GM21723 (cell line): ENCODE data around the gene MYO10.

Experiments used
- ATAC-seq: cut with Tn5 transposase; IDR thresholded peaks from one replicate; pipeline ENCODE4 v1.9.1; 2021; ENCODE audit warnings: mild to moderate bottlenecking, moderate library complexity; ENCODE audit not compliant: unreplicated experiment

MYO10 gene

DNA sequence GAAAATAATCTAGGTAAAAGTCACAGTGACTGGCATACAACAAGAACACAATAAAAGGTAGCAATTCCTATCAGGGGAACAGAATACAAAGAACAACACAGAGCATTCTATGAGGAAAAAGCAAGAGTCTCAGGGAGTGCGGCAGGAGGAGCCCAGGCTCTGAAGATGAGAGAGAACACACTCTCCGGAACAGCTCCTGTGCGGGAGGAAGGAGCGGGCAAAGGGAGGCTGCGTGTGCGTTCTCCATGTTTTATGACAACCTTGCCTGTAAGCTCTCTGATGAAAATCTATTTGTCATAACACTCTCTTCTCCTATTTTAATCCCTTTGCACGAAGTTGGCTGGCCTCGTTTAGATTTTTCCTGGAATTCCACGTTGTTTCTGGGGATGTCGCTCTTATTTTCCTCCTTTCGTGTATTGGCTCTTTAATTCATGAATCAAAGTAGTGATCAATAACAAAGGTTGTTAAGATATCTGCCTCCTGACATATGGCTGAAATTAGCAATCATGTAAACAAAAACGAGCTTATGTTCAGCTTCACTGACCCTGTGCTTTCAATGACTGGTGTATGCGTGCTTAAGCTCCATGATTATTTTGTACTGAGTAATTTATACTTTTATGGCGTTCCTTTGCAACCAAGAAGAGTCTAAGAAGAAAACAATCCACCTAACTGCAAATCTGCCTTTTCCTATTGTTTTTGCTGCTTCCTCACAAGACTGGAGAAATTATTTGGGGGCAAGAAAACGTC, 109.5 kb downstream of the MYO10 start:
- no peak for ATAC-seq

DNA sequence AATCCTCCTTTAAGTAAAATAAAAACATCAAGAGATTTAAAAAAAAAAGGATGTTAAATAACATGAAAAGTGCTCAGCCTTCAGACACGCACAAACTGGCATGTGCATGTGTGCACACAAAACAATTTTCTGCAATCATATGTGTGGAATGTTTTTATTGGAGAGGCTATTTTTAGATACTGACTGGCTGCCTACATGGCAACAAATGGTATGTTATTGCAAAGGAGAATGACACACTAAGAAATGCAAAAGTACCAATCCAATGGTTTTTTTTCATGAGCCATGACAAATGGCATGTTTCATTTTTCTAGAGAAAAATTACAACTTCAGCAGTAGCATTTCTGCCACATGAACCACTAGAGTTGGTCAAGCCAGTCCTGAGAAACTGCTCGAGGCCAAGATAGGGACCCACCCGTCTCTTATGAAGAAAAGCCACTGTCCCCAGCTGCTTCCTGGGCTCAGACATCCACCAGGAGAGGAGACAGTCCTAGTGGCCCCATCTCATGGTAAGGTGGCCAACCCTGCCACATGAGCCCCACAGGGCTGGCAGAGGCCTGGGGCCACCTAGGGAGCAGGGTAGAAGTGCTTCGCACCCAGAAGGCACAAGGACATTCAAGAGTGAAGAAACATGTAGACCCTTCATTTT, 116.4 kb downstream of the MYO10 start:
- no peak for ATAC-seq

- ATAC-seq, result no peak
Measured at GRCh38 chr5:16815432-16815831, 120.7 kb downstream of the MYO10 start.

GRCh38 chr5:16812911-16813310, 123.2 kb downstream of the MYO10 start:
- no peak for ATAC-seq

GRCh38 chr5:16812448-16812847, 123.6 kb downstream of the MYO10 start:
- ATAC-seq, result no peak

DNA sequence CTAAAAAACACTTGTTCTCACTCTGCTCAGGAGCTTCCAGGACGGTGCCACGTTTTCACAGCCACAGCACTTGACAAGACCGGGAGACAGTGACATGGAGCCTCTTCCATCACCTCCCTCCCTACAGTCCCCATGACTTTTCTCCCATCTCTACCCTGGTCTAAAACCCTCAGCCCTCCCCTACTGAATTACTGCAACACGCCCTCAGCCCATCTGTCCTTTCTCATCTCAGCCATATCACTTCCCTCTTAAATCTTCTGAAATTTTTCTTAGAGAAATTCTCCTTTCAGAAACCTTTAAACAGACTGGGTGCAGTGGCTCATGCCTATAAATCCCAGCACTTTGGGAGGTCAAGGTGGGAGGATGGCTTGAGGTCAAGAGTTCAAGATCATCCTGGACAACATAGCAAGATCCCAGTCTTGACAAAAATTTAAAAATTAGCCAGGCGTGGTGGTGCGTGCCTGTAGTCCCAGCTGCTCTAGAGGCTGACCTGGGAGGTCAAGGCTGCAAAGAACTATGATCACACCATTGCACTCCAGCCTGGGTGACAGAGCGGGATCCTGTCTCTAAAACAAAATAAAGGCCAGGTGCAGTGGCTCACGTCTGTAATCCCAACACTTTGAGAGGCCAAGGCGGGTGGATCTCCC, 125.8 kb downstream of the MYO10 start:
- no peak for ATAC-seq

DNA sequence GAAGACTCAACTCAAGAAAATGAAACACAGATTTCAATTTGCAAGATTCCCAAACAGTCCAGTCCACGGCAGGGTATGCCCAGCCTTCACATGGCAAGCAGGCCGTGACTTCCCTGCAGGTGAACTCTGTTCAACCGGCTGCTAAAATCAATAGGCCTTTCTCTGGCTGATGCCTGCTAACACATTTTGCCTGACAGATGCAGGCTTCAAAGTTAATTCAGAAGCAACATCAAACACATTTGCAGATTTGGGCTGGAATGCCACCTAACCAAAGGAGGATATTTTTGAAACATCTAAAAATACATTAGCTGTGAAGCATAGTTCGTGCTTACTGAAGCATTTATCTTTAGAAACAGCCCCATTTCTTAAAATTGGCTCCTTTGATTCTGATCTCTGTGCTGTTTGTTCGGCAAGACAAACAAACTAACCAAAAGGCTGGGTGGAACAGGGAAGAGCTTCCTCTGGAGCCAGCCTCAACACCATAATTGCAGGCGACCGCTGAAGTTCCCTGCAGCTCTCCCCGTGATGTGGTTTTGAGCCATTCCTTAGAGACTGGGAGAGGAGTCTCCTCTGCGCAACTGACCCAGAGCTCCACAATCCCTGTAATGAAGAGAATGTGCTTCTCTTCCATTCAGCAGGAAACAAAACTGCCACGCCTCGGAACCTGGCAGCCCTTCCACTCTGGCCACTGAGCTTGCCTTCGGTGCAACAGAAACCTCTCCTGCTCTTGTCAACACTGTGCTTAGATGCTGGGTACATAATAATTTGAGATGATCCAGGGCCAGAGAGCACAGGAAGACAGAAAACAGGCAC, 126.5 kb downstream of the MYO10 start:
- ATAC-seq, result no peak

GRCh38 chr5:16809010-16809394, 127.1 kb downstream of the MYO10 start:
- ATAC-seq, result no peak

GRCh38 chr5:16808021-16808420, 128.1 kb downstream of the MYO10 start:
- ATAC-seq, result no peak

DNA sequence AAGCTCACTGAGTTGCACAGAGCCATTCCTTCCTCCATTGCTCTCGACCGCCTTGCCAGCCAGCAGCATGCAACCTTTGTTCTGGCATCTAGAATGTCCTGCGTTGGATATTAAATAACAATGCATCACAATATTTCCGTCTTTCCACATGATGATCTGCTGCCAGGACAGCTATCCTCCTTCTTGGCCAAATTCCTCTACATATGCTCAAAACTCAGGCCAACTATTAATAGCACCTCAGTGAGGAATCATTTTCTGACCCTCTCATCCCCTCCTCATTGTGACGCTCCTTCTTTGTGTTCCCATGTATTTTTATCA, 128.6 kb downstream of the MYO10 start:
- no peak for ATAC-seq

- no peak for ATAC-seq
Measured at GRCh38 chr5:16806711-16807546, 129.2 kb downstream of the MYO10 start.

DNA sequence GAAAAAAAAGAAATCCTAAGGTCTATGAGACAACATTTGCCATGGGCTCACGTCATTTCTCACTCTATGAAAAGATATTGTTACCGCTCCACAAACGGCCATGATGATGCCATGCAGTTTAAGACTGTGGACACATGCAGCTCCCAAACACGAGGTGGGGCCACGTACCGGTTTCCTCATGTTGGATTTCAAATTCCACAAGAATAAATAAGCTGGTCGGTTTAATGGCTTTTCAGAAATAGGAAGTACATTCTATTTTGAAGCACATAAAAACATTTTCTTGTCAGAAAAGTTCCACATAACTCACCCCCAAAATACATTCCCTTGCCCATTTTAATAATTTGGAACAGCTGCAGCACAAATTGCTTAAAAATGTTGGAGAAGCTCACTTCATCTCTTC, 130.6 kb downstream of the MYO10 start:
- ATAC-seq, result no peak

GRCh38 chr5:16803831-16804230, 132.3 kb downstream of the MYO10 start:
- ATAC-seq, result no peak

DNA sequence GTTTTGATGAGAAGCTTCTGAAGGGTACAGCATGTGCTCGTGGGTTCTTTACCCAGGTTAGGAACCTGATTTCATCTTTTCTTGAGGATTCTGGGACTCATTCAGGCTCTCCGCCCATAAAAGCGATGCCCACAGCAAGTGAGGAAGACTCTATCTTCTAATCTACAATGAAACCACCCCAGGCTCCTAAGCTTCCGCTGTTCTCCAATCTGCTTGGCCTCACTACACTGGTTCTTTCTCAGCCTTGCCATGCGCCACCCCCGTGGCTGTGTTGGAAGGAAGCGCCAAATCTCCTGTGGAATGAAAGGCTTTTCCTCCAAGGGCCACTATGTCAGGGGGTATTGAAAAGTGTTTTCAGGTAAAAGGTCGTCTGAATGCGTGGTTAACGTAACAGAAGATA, 135.6 kb downstream of the MYO10 start:
- ATAC-seq, result no peak

- no peak for ATAC-seq
Measured at GRCh38 chr5:16799796-16800195, 136.3 kb downstream of the MYO10 start.

DNA sequence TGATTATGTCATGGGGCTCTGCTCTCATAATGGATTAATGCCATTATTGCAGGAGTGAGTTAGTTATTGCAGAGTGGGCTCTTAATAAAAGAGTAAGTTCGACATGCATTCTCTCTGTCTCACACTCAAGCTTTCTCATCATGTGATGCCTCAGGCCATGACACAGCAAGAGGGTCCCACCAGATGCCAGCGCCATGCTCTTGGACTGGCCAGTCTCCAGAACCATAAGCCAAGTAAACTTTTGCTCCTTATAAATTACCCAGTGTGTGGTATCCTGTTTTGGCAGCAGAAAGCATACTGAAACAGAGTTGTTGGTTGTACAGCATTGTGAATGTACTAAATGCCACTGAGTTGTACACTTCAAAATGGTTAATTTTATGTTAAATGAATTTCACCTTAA, 138.1 kb downstream of the MYO10 start:
- ATAC-seq, result no peak

DNA sequence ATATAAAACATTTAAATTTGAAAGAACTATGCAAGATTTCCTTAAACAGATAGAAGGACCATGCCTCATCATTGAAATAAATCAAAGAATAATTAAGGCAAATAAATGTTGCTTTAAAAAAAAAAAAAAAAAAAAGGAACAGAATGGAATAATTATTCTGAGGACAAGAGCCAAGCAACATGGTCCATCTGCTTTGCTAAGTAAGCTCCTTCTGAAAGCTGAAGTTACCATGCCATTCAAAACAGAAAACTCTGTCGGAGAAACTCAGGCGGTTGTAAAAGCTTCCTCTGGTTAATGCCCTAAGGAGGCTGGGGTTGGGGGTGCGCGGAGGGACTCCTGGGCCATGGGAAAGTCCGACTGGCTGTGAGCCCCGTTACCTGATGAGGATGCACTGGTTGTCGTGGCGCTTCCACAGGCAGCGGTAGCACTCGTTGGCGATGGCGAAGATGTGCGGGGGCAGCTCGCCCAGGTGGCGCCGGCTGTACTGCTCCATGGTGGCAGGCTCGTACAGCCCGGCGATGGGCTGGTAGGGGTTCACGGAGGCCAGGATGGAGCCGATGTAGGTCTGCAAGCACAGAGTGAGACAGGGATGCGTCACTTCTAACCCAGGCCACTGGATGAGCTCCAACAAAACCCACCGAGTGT, 141.7 kb downstream of the MYO10 start:
- ATAC-seq, result no peak

DNA sequence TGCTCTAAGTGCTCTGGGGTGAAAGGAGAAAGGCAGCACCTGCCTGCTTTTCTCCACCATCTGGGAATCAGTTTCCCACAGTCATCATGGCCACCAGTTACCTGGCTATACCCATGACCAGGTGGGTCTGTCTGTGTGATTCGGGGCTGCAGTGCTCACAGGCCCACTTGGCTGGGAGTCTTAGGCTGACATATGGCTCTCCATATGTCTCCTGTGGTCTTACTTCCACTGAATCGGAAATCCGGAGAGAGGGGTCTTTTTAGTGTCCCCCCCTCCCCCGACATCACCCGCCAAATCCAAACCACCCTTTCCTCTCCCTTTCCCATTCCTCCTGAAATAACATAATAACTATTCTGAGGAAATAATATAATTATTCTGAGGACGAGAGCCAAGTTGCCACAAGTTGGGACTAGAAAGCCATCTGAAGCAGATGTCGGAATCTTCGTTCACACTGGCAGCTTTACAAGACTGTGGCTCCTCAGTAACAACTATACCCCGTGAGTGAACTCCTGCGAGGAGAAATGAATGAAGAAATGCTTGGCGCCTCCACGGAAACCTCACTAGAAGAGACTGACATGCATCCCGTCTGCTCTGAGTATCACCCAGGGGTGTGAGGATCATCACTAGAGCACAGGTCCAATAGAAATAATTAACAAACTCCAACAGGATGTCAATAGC, 143.4 kb downstream of the MYO10 start:
- no peak for ATAC-seq

- ATAC-seq, result no peak
Measured at GRCh38 chr5:16791904-16792597, 144.0 kb downstream of the MYO10 start.
